Activated B cell treated with CpG ODN at 0.5 μM for 24 hours (primary cell): ENCODE data around the gene NRAP. TPM values are rescaled to one million over a fixed set of nuclear protein-coding genes. Genes with fewer than 3 reads are reported as not detected.

ENCODE experiments used
- ATAC-seq: fragments of 200-7000 bp; cut with Tn5 transposase; one replicate; pipeline ENCODE4 v1.10.0; 2021; ENCODE audit warnings: low read depth, mild to moderate bottlenecking, moderate library complexity
- CTCF ChIA-PET: fragments of 350-600 bp; sonication (Branson Sonifier 250); formaldehyde crosslinking; loops from one replicate; lab custom pipeline; 2021; ENCODE audit warnings: antibody characterized with exemption; lab: Charles Lee
- POLR2A ChIA-PET: fragments of 350-600 bp; sonication (Branson Sonifier 250); formaldehyde crosslinking; loops from one replicate; lab custom pipeline; 2021; ENCODE audit warnings: antibody characterized with exemption; lab: Charles Lee
- DNase-seq: peaks from one replicate; pipeline ENCODE4 v3.0.0; 2022
- H3K27ac Mint-ChIP-seq: one replicate; pipeline ENCODE4 v1.8.0; 2020; ENCODE audit warnings: mixed read lengths
- H3K27me3 Mint-ChIP-seq: one replicate; pipeline ENCODE4 v1.8.0; 2021; ENCODE audit warnings: mixed read lengths
- H3K36me3 Mint-ChIP-seq: one replicate; pipeline ENCODE4 v1.8.0; 2021; ENCODE audit warnings: low read depth, mixed read lengths
- H3K4me1 Mint-ChIP-seq: one replicate; pipeline ENCODE4 v1.8.0; 2021; ENCODE audit warnings: mixed read lengths
- H3K4me3 Mint-ChIP-seq: one replicate; pipeline ENCODE4 v1.8.0; 2020; ENCODE audit warnings: mild to moderate bottlenecking, mixed read lengths
- H3K9me3 Mint-ChIP-seq: one replicate; pipeline ENCODE4 v1.8.0; 2020; ENCODE audit warnings: mixed read lengths
- CTCF ChIP-seq: fragments of 200-600 bp; IDR thresholded peaks from one replicate; pipeline ENCODE4 v1.8.0; 2022; ENCODE audit warnings: antibody characterized with exemption, mild to moderate bottlenecking
- intact Hi-C: fragments of 100-400 bp; cut with micrococcal nuclease; formaldehyde crosslinking; loops from one replicate; pipeline ENCODE4 v1.15.1; 2024
- total RNA-seq: library from RNA; stranded (reverse); gene quantifications from 2 replicates; pipeline ENCODE4 v1.2.3, GENCODE V29; 2022

Gene NRAP
- total RNA-seq, 1 donor from 2014 or later = not detected

- ATAC-seq (no peak), DNase-seq (no peak)
- Mint-ChIP-seq H3K9me3 (peaks cover 37% of the 10 kb centered on the region), H3K27me3 (no peaks in the 10 kb centered on the region), H3K36me3 (peaks cover 82% of the 10 kb centered on the region), H3K4me1 (peaks cover 20% of the 10 kb centered on the region), H3K27ac (no peak overlapping the region), H3K4me3 (no peak overlapping the region)
- CTCF ChIA-PET = no interaction called here
- intact Hi-C loops = no loop called here
- POLR2A ChIA-PET = no interaction called here
- TF ChIP-seq CTCF = no peak
Measured at GRCh38 chr10:113690749-113691148, 26.9 kb upstream of the NRAP start.

- TF ChIP-seq CTCF = no peak
- ATAC-seq (no peak), DNase-seq (no peak)
- POLR2A ChIA-PET = no interaction called here
- no peaks in the 10 kb centered on the region for H3K27me3 Mint-ChIP-seq
- peaks cover 45% of the 10 kb centered on the region for H3K9me3 Mint-ChIP-seq
- peaks cover 81% of the 10 kb centered on the region for H3K36me3 Mint-ChIP-seq
- H3K27ac Mint-ChIP-seq = no peak overlapping the region
- no peak overlapping the region for H3K4me3 Mint-ChIP-seq
- CTCF ChIA-PET = interaction anchor here (1.6 kb wide), 1 partner anchor 15 kb away, joined by 3 read pairs; no protein-coding TSS in a partner anchor
- H3K4me1 Mint-ChIP-seq = peaks cover 28% of the 10 kb centered on the region
- intact Hi-C loops = loop anchor here (10.0 kb wide), 1 partner anchor 705 kb away; no protein-coding TSS in a partner anchor
Measured at GRCh38 chr10:113689574-113689973, 25.7 kb upstream of the NRAP start.

GRCh38 chr10:113689057-113689456 is 25.2 kb upstream of the NRAP start:
- ChIA-PET CTCF (interaction anchor here (1.6 kb wide), 1 partner anchor 15 kb away, joined by 3 read pairs; no protein-coding TSS in a partner anchor), POLR2A (no interaction called here)
- Mint-ChIP-seq H3K27me3 (no peaks in the 10 kb centered on the region), H3K4me1 (peaks cover 31% of the 10 kb centered on the region), H3K36me3 (peaks cover 81% of the 10 kb centered on the region), H3K27ac (no peak overlapping the region), H3K9me3 (peaks cover 45% of the 10 kb centered on the region), H3K4me3 (no peak overlapping the region)
- ATAC-seq = no peak
- TF ChIP-seq CTCF = no peak
- intact Hi-C loops = loop anchor here (10.0 kb wide), 1 partner anchor 704 kb away; no protein-coding TSS in a partner anchor
- DNase-seq = no peak

- CTCF ChIA-PET = no interaction called here
- H3K36me3 Mint-ChIP-seq = peaks cover 72% of the 10 kb centered on the region
- POLR2A ChIA-PET = no interaction called here
- intact Hi-C loops = loop anchor here (10.0 kb wide), 1 partner anchor 702 kb away; no protein-coding TSS in a partner anchor
- DNase-seq (no peak), ATAC-seq (no peak)
- H3K27me3 Mint-ChIP-seq = no peaks in the 10 kb centered on the region
- peaks cover 49% of the 10 kb centered on the region for H3K4me1 Mint-ChIP-seq
- H3K9me3 Mint-ChIP-seq = peaks cover 34% of the 10 kb centered on the region
- H3K4me3 Mint-ChIP-seq = no peak overlapping the region
- no peak overlapping the region for H3K27ac Mint-ChIP-seq
- no peak for TF ChIP-seq CTCF
Measured at GRCh38 chr10:113687037-113687436, 23.2 kb upstream of the NRAP start.

- Mint-ChIP-seq H3K9me3 (peaks cover 32% of the 10 kb centered on the region), H3K36me3 (peaks cover 65% of the 10 kb centered on the region)
- intact Hi-C loops = loop anchor here (10.0 kb wide), 1 partner anchor 701 kb away; no protein-coding TSS in a partner anchor
Measured at GRCh38 chr10:113686028-113686427, 22.2 kb upstream of the NRAP start.

More at GRCh38 chr10:113686028-113686427, 22.2 kb upstream of the NRAP start:
- ATAC-seq (no peak), DNase-seq (no peak)
- TF ChIP-seq CTCF = no peak
- POLR2A ChIA-PET = no interaction called here
- Mint-ChIP-seq H3K4me1 (peaks cover 59% of the 10 kb centered on the region), H3K4me3 (no peak overlapping the region), H3K27me3 (no peaks in the 10 kb centered on the region), H3K27ac (no peak overlapping the region)
- CTCF ChIA-PET = no interaction called here
